Loucy (cell line): Measurements from ENCODE around the gene IGF2.

Experiments used
- H2AFZ ChIP-seq: fragments of 200-600 bp; sonication (generic); 2 replicates; pipeline ENCODE4 v1.6.0; 2016; ENCODE audit warnings: antibody characterized with exemption, mild to moderate bottlenecking, low read length, moderate library complexity
- H3F3A ChIP-seq: fragments of 200-600 bp; 2 replicates; pipeline ENCODE4 v1.6.0; 2016; ENCODE audit warnings: antibody characterized with exemption, low read depth, mild to moderate bottlenecking
- H3K27me3 ChIP-seq: fragments of 200-600 bp; sonication (generic); 2 replicates; pipeline ENCODE4 v1.6.1; 2014; ENCODE audit warnings: low read length, mild to moderate bottlenecking; ENCODE audit not compliant: insufficient read depth, poor library complexity, severe bottlenecking
- H3K36me3 ChIP-seq: fragments of 200-600 bp; sonication (generic); 2 replicates; pipeline ENCODE4 v1.6.1; 2016; ENCODE audit warnings: low read length; ENCODE audit not compliant: insufficient read depth
- H3K4me1 ChIP-seq: fragments of 200-600 bp; sonication (generic); 2 replicates; pipeline ENCODE4 v1.5.1; 2014; ENCODE audit warnings: low read length, mild to moderate bottlenecking; ENCODE audit not compliant: insufficient read depth, poor library complexity, severe bottlenecking
- H3K4me2 ChIP-seq: fragments of 200-600 bp; sonication (generic); 2 replicates; pipeline ENCODE4 v1.6.0; 2014; ENCODE audit warnings: antibody characterized with exemption, low read length, low read depth, mild to moderate bottlenecking; ENCODE audit not compliant: poor library complexity, severe bottlenecking
- H3K4me3 ChIP-seq: fragments of 200-600 bp; sonication (generic); 2 replicates; pipeline ENCODE4 v1.5.1; 2014; ENCODE audit warnings: low read length, mild to moderate bottlenecking, mixed read lengths; ENCODE audit not compliant: poor library complexity, severe bottlenecking
- H3K79me2 ChIP-seq: fragments of 200-600 bp; sonication (generic); 2 replicates; pipeline ENCODE4 v1.6.1; 2014; ENCODE audit warnings: low read length; ENCODE audit not compliant: insufficient read depth
- H3K9ac ChIP-seq: fragments of 200-600 bp; sonication (generic); 2 replicates; pipeline ENCODE4 v1.6.0; 2014; ENCODE audit warnings: mild to moderate bottlenecking, low read depth, low read length, moderate library complexity; ENCODE audit not compliant: poor library complexity, severe bottlenecking
- H3K9me2 ChIP-seq: fragments of 200-600 bp; sonication (generic); replicated peaks from 2 replicates; pipeline ENCODE4 v1.6.1; 2016; ENCODE audit warnings: low read depth, low read length, mixed read lengths
- H3K9me3 ChIP-seq: fragments of 200-600 bp; sonication (generic); 2 replicates; pipeline ENCODE4 v1.6.1; 2014; ENCODE audit warnings: mild to moderate bottlenecking, antibody characterized with exemption, low read length, low read depth; ENCODE audit not compliant: insufficient read depth
- H4K20me1 ChIP-seq: fragments of 200-600 bp; sonication (generic); 2 replicates; pipeline ENCODE4 v1.6.0; 2014; ENCODE audit warnings: antibody characterized with exemption, low read length, mild to moderate bottlenecking; ENCODE audit not compliant: insufficient read depth, poor library complexity, severe bottlenecking
- CTCF ChIP-seq: fragments of 200-600 bp; sonication (generic); conservative IDR thresholded peaks from 2 replicates; pipeline ENCODE4 v1.5.1; 2014; ENCODE audit warnings: mild to moderate bottlenecking, antibody characterized with exemption, low read length
- EZH2phosphoT487 ChIP-seq: fragments of 200-600 bp; IDR thresholded peaks from 2 replicates; pipeline ENCODE4 v1.6.1; 2018; ENCODE audit warnings: antibody characterized with exemption, mild to moderate bottlenecking, moderate library complexity, borderline replicate concordance

The IGF2 gene

GRCh38 chr11:2092464-2092910 is 46.7 kb downstream of the IGF2 start:
- Histone ChIP-seq H3K9ac (no peak overlapping the region), H3K4me2 (no peak overlapping the region)

GRCh38 chr11:2091786-2092463 is 47.3 kb downstream of the IGF2 start:
- H3K4me1 ChIP-seq, result no peaks in the 10 kb centered on the region
- H3K79me2 ChIP-seq, result no peaks in the 10 kb centered on the region
- no peak overlapping the region for H2AFZ ChIP-seq
- H3K9ac ChIP-seq, result no peak overlapping the region
- no peak overlapping the region for H3K4me2 ChIP-seq
- TF ChIP-seq EZH2phosphoT487, result no peak
- TF ChIP-seq CTCF, result no peak
- no peaks in the 10 kb centered on the region for H3K9me3 ChIP-seq
- H3K36me3 ChIP-seq, result no peaks in the 10 kb centered on the region
- no peaks in the 10 kb centered on the region for H3F3A ChIP-seq
- H4K20me1 ChIP-seq, result no peaks in the 10 kb centered on the region
- no peak overlapping the region for H3K4me3 ChIP-seq
- H3K27me3 ChIP-seq, result no peaks in the 10 kb centered on the region
- no peaks in the 10 kb centered on the region for H3K9me2 ChIP-seq

More at GRCh38 chr11:2092464-2092910, 46.7 kb downstream of the IGF2 start:
- Histone ChIP-seq H3K9me2 (no peaks in the 10 kb centered on the region), H3K4me3 (no peak overlapping the region), H4K20me1 (no peaks in the 10 kb centered on the region), H3F3A (no peaks in the 10 kb centered on the region), H3K9me3 (no peaks in the 10 kb centered on the region), H3K36me3 (no peaks in the 10 kb centered on the region), H2AFZ (no peak overlapping the region), H3K27me3 (no peaks in the 10 kb centered on the region), H3K79me2 (no peaks in the 10 kb centered on the region), H3K4me1 (no peaks in the 10 kb centered on the region)
- TF ChIP-seq CTCF, result no peak
- TF ChIP-seq EZH2phosphoT487, result no peak

- Histone ChIP-seq H3K36me3 (no peaks in the 10 kb centered on the region), H3K27me3 (no peaks in the 10 kb centered on the region), H3K9me3 (no peaks in the 10 kb centered on the region), H4K20me1 (no peaks in the 10 kb centered on the region), H3K79me2 (no peaks in the 10 kb centered on the region), H2AFZ (no peak overlapping the region), H3K4me1 (no peaks in the 10 kb centered on the region), H3F3A (no peaks in the 10 kb centered on the region), H3K9ac (no peak overlapping the region), H3K4me2 (no peak overlapping the region), H3K9me2 (no peaks in the 10 kb centered on the region), H3K4me3 (no peak overlapping the region)
- TF ChIP-seq EZH2phosphoT487 (no peak), CTCF (no peak)
Observed at GRCh38 chr11:2091112-2091746, 48.0 kb downstream of the IGF2 start.
